MM.1S (cell line): ENCODE results near the gene NDUFS6.

Experiments used
- EZH2 ChIP-seq: fragments of 300-600 bp; sonication (generic); optimal IDR thresholded peaks from 2 replicates; pipeline ENCODE3; 2017; ENCODE audit warnings: low read depth, mild to moderate bottlenecking, antibody characterized with exemption, low read length, mixed read lengths
- EZH2phosphoT487 ChIP-seq: fragments of 300-600 bp; sonication (generic); IDR thresholded peaks from 2 replicates; pipeline ENCODE4 v1.6.1; 2018; ENCODE audit warnings: antibody characterized with exemption, low read length
- TF ChIP-seq, protein P1 (sequence below): fragments of 300-600 bp; sonication (generic); IDR thresholded peaks from 2 replicates; pipeline ENCODE4 v1.5.1; 2016; ENCODE audit warnings: antibody characterized with exemption, low read length, mixed read lengths

DNA sequence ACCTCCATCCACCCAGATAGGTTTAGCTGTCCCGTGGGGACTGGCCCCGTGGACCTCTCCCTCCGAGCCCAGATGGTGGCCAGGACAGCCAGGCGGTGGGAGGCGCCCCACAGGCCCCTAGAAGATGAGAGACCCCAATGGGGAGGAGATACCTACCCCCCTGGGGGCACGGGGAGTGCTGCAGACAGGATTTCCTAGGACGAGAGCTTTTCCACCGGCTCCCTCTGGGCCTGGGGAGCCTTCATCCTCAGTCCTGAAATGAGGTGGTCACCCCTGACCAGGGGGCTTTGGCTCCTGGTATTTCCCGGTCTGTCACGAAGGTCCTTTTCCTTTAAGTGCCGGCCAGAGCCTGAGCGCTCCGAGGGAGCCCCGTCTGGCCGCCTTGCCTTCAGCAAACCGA, 48.3 kb upstream of the NDUFS6 start:
- TF ChIP-seq, protein P1, sequence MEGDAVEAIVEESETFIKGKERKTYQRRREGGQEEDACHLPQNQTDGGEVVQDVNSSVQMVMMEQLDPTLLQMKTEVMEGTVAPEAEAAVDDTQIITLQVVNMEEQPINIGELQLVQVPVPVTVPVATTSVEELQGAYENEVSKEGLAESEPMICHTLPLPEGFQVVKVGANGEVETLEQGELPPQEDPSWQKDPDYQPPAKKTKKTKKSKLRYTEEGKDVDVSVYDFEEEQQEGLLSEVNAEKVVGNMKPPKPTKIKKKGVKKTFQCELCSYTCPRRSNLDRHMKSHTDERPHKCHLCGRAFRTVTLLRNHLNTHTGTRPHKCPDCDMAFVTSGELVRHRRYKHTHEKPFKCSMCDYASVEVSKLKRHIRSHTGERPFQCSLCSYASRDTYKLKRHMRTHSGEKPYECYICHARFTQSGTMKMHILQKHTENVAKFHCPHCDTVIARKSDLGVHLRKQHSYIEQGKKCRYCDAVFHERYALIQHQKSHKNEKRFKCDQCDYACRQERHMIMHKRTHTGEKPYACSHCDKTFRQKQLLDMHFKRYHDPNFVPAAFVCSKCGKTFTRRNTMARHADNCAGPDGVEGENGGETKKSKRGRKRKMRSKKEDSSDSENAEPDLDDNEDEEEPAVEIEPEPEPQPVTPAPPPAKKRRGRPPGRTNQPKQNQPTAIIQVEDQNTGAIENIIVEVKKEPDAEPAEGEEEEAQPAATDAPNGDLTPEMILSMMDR: no peak
- TF ChIP-seq EZH2 (no peak), EZH2phosphoT487 (no peak)
